ENCODE measurements around the gene SLC26A5.

DNA sequence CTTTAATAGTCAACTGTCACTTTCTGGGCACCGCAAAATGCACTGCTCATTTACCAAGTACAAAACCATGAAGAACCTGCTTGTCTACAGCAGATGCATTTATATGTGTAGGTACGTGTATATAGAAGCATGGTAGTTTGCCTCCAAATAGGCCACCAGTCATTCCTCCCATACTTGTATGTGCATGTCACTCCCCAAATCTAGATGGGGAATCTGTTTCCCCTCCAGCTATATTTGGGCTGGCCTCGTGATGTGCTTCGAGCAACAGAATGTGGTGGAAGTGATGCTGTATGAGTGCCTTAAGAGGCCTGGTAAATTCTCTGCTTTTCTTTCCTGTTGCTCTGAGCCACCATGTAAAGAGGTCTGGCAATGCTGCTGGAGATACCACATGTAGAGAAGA, 51.4 kb downstream of the SLC26A5 start:
- TF ChIP-seq POLR2A (IDR thresholded peaks at IDR 0.05) (no peak), POLR2AphosphoS5 (IDR thresholded peaks at IDR 0.05) (no peak)
- TF ChIP-seq, protein P1, sequence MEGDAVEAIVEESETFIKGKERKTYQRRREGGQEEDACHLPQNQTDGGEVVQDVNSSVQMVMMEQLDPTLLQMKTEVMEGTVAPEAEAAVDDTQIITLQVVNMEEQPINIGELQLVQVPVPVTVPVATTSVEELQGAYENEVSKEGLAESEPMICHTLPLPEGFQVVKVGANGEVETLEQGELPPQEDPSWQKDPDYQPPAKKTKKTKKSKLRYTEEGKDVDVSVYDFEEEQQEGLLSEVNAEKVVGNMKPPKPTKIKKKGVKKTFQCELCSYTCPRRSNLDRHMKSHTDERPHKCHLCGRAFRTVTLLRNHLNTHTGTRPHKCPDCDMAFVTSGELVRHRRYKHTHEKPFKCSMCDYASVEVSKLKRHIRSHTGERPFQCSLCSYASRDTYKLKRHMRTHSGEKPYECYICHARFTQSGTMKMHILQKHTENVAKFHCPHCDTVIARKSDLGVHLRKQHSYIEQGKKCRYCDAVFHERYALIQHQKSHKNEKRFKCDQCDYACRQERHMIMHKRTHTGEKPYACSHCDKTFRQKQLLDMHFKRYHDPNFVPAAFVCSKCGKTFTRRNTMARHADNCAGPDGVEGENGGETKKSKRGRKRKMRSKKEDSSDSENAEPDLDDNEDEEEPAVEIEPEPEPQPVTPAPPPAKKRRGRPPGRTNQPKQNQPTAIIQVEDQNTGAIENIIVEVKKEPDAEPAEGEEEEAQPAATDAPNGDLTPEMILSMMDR (IDR thresholded peaks at IDR 0.05), result no peak

All from stomach (tissue), 4 donors.